GM18909 (cell line): Measurements from ENCODE around the gene ESR1.
"Not testable (repeated sequence)": the region's sequence is repeated elsewhere in the genome, so short reads cannot be mapped to it uniquely, and the experiment has no call there.

Source experiments
- ATAC-seq: cut with Tn5 transposase; IDR thresholded peaks from one replicate; pipeline ENCODE4 v1.9.1; 2021; ENCODE audit warnings: mild to moderate bottlenecking; ENCODE audit not compliant: unreplicated experiment, poor library complexity

ESR1 gene

DNA sequence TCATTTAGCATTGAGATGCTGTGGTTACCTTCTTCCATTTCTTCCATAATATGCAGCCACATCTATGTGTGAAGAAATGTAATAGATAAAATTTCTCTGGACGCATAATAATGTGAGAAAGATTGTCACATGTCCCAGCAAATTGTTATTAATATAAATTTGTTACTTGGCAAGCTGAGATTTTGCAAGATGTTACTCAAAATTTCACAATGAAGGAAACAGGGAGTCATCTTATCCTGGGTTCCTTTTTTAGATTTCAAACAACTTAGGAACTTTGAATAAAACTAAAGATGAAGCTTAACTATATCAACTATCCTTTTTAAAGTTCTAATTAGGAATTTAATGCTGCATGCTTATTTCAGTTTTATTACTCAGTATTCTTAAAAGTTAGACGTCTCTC lies 3.6 kb downstream of the ESR1 start:
- ATAC-seq: no peak

DNA sequence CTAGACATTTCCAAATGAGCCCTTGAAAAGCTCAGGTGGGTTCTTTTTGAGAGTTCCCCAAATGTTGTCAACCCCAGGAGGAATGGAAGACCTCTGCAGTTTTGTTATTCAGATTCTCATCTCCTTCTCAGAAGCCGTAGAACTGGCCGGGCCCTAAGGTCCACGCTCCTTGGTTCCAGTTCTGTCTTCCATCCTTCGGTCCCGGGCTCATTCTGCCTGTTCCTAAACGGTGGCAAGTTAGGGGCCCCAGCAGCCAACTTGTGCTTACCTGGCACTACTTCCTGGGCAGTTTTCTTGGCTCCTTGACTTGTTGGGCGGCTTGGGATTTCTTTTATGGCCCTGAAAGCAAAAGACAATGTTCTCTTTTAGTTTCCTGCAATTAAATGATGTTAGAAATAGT lies 6.4 kb downstream of the ESR1 start:
- ATAC-seq: no peak

DNA sequence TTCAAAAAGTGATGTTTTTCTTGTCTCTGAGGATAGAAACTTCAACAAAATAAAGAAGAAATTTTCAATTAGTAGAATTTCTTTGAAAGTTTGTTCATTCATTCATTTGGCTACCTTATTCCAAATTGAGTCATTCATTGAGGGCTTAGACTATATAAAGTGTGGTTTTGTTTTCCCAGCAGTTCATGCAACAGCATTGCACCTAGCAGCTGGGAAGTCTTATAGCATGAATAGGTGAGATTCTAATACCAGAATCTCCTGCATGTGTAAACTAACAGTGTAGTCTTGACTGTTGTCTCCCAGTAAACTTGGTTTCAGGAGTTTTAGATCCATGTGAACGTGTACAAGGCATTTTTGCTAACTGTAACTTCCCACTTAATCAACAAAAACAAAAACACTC lies 7.1 kb downstream of the ESR1 start:
- no peak for ATAC-seq

DNA sequence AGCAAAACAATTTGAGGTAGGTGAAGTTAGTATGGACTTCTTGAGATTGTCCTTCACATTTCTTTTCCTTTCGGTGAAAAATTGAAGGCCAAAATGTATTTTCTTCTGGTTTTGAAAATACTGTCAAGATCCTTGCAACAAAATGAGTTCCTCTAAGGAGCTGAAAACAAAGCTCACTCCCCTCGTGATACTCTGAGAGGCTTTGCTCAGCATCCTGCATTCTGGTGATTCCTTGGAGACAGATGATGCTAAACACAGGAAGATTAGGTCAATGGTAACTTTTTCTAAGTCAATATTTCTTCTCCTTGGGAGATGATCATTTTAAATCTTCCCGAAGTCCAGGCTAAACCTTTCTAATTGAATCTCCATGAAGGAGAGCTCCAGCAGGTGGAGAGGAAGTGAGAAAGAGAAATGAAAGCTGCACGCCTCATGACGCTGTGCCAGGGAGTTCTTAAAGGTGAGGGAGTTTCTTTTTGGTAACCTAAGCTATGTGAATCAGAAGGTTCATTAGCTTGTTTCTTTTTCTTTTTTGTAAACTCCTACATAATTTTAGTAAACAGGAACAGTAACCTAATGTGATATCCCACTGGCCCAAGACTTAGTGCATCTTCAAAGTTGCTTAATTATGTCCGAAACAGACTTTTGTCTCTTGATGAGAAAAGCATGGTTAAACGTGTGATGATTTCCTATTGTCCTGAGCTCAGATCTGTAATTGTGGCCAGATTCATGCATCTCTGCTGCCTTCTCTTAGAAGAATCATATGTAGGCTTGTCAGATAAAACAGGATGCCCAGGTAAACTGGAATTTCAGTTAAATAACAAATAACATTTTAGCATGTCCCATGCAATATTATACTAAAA lies 15.0 kb downstream of the ESR1 start:
- peak; percentile 99 for ATAC-seq

DNA sequence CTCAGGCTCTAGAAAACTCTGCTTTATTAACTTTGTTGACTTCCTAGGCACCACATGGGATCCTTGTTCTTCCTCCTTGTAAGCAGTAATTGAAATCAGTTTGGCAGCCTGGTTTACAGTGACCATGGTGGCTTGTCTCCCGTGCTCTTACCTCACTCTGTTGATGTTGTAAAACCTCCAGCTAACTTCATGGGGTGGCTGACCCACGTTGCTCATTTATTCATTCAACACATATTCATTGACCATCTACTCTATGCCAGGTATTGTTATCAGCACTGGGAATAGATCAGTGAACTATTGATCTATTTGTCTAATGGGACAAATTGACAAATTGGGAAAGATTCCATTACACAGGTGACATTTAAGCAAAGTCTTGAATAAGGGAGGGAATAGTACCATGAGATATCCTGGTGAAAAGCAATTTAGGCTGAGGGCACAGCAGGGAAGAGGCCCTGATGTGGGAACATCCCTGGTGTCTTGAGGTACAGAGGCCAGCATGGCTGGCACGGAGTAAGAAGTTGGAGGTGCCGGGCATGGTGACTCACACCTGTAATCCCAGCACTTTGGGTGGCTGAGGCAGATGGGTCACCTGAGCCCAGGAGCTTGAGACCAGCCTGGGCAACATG lies 19.1 kb downstream of the ESR1 start:
- ATAC-seq: no peak

DNA sequence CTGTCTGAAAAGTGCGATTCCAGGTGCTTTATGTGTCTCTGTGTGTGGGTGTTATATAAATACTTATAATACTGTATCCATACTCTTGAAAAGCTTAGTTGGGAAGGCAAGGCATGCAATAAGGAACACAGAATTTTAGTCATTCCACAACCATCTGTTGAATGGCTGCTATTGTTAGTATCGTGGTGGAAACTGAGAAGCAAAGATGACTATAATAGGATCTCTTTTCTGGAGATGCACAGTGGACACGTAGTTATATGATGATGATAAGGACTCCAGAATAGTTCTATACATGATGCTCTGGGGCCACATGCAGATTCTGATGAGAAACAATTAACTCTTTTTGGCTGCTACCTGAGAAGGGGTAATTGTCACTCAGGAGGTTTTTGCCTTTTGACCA lies 25.2 kb downstream of the ESR1 start:
- no peak for ATAC-seq

DNA sequence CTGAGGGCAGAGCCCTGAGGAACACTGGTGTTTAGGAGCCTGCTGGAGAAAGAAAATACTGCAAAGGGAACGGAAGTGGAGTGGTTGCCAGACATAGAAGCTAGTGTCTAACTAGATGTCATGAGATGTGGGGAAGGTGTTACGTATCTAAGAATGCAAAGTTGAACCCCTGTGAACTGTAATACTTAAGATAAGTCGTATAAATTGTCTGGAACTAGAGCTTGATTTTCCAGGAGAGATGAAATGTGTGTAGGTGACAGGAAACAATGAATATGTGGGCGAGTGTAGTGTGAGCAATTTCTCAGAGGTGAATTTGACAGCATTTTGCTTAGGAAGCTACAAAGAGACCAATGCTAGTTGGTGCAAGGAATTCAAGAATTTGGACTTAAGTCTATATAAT lies 27.9 kb downstream of the ESR1 start:
- no peak for ATAC-seq

DNA sequence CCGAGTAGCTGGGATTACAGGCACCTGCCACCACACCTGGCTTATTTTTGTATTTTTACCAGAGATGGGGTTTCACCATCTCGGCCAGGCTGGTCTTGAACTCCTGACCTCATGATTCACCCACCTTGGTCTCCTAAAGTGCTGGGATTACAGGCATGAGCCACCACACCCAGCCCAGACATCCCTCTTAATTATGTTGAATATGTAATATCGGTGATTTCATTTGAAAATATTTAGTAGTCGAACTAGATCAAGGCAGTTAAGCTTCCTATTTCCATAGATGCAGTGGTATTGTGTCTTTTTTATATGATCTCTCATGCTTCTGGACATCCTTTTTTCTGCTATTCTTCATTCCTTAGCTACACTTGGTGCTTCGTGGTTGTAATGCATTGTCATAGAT lies 29.7 kb downstream of the ESR1 start:
- ATAC-seq: no peak

DNA sequence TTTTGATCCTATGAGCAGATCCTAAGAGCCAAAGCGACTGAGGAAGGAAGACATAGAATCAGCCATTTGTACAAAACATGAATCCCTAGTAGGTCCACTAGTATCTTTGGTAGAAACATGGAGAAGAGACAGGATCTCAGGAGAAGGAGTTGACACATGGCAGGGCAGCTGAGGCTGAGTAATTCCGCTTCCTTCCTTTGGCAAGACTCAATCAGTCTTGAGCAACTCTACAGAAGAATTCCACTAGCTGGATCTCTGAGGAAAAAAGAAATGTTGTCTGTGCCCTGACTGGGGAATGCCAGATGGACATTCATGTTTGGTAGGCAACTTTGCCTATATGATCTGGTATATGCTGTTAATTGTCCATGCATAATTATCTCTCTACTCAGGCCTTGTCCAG lies 35.3 kb downstream of the ESR1 start:
- no peak for ATAC-seq

DNA sequence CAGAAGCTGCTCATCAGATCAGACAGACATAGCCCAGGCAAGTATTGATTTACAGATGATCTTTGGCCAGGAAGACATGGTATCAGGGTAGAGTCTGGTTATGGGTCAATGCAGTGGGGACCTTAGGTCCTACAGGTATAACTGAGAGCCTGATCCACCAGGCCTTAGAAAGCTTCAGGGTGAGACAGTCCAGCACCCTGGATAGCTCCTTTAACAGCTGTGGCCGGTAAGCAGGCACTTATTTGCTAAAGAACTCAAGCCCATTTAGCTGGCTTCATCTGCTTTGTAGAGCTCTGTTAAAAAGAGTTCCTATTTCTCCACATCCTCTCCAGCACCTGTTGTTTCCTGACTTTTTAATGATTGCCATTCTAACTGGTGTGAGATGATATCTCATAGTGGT lies 39.6 kb downstream of the ESR1 start:
- ATAC-seq: no peak

DNA sequence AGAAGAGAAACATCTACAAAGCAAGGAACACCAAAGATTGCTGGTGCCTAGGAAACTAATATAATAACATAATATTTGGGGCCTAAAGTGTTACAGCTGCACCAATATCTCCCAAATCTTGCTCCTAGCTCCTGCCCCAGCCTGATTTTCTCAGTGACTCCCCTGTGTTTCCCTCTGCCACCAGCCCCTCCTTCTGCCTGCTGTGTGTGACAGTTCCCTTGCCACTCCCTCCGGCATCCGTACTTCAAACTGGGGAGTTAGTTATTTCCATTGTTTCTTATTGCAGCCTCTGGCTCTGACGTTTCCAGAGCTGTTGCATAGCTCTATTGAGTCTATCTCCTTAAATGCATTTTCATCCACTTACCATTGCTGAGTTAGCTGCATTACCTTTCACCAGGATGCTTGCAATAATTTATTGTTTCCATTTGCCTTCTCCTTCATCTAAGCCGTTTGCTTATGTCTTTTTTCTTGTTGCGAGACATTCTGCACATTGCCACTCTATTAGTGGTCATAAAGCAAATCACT lies 43.1 kb downstream of the ESR1 start:
- ATAC-seq: no peak

DNA sequence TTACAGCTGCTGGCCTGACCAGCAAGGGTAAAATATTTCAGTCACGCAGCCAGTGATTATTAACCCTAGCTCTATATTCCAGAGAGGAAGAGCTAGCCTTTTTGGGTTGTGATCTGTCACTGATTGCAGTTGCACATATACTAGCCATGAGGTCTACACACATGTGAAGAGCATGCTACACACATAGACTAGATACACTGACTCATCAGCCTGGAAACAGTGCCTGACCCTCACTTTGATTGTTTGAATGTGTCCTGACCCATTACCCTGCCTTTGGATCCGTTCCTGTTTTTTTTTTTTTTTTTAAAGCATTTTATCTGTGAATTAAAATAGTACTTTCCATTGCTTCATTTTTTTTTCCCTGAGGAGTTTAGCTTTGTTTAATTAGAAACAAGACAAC lies 50.8 kb downstream of the ESR1 start:
- no peak for ATAC-seq

DNA sequence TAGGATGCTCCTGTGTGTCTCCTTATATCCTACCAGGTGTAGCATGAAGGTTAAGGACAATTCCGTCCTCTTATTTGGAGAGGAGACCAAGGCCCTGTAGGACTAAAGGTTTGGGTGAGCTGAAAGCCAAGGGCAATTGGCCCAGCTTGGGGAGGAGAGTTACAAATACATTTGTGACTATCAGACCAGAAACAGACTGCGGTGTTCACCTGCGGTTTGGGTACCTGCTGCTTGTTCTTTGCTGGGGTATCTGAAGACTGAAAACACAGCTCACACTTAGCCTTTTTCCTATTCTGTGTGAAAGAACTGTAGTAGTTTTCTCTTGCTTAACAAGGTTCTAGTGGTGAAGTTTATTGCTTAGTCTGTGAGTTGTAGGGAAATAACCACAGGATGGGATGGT lies 55.0 kb downstream of the ESR1 start:
- ATAC-seq: no peak

DNA sequence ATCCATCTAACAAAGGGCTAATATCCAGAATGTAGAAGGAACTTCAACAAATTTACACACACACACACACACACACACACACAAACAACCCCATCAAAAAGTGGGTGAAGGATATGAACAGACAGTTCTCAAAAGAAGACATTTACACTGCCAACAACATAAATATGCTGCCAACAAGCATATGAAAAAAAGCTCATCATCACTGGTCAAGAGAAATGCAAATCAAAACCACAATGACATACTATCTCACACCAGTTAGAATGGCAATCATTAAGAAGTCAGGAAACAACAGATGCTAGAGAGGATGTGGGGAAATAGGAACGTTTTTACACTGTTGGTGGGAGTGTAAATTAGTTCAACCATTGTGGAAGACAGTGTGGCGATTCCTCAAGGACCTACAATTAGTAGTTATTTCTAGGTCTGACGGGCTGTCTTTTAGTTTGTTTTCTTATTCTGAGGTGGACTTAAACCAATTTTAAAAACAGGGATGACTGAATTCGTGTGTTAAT lies 59.9 kb downstream of the ESR1 start:
- not testable (repeated sequence) for ATAC-seq

DNA sequence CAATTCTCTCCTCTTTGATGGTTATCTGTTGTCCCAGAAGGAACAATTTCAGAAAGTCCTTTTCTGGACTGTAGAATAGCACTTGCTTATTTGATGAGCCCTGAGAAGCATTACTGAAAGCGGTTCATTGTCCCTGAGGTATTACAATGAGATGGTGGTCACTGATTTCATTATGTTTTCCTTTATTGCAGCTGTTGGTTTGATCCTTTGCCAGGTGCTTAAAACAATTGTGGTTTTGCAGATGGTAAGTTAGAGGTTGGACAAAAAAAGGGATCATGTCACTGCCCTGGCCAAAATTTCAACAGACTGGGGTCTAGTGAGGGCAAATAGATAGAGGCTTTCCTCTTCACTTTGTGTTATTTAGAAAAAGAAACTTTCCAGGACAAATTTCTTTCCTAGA lies 61.9 kb downstream of the ESR1 start:
- no peak for ATAC-seq

DNA sequence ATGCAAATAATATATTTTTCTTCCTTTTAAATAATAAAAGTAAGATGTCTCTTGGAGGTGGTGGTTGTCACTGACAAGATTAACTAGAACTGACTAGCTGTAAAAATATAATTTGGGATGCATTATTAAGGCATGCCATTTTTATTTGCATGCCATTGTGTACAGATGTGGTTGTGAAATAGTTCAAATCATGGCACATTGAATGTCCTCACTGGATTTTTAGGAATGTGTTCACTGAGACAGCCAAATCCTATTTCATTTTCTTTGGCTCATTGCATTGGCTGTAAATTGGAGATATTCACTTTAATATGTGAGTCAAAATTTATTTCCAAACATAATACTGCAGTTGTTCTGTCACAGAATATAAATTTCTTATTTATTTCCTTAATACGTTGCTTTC lies 62.3 kb downstream of the ESR1 start:
- ATAC-seq: no peak

DNA sequence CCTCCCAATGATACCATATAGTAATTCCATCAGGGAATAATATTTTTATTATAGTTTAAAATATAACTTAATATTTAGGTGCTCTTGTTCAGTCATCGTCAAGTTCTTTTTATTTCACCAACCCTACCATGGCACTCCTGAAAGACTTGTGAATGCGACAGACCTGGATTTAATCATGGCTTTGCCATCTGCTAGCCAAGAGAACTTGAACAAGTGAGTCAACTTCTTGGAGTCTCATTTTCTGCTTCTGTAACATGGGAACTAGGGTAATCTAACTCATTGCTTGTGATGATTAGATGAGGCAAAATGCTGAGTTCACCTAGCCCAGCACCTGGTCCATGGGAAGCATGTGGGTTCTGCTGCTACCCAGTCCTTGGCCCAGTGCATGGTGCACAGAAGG lies 62.9 kb downstream of the ESR1 start:
- ATAC-seq: no peak

DNA sequence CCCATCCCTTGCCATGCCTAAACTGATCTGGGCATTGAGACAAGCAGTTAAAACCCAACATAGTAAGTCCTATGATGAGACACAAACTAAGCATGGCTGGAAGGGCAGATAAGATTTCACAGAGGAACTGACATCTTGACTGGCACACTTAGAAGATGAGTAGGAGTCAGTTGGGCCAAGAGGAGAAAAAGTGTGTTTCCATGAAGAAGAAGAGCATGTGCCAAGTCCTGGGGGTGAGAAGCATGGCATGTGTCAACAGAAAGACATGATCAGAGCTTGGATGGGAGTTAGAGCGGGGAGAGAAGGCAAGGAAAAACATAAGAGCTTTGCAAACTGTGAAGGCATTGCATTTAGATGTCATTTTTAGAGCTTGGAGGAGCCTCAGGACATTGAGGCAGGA lies 68.0 kb downstream of the ESR1 start:
- ATAC-seq: no peak

DNA sequence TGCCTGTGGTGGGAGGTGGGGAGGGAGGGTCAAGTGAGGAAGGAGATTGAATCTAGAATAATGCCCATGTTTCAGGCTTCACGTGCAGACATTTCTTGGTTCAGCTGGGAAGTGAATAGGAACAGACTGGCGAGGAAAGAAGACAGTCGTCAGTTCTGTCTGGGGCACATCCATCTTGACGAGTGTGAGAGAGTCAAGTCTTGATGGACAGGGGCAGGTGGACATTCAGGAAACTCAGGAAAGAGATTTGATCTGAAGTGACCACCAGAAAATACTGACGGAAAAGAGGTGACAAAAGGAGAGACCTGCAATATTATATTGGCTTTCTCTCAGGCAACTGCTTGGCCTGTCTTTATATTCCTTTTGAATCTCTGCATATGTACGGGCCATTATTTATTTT lies 68.6 kb downstream of the ESR1 start:
- ATAC-seq: no peak

DNA sequence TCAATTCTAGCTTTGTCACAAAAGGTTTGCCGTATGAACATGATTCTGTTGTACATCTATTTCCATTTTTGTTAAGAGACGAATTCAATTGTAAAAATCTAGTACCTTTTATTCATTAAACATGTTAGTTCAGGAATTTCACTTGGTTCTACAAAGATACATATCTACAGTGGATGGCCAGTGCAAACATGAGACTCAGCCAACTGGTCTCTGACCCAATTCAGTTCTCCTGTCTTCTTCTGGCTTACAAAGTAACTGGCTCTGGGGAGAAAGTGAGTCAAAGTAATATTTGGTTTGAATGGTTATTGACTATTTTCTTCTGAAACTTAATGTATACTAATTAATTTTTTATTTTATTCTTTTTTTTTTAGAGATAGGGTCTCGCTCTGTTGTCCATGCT lies 70.0 kb downstream of the ESR1 start:
- no peak for ATAC-seq

DNA sequence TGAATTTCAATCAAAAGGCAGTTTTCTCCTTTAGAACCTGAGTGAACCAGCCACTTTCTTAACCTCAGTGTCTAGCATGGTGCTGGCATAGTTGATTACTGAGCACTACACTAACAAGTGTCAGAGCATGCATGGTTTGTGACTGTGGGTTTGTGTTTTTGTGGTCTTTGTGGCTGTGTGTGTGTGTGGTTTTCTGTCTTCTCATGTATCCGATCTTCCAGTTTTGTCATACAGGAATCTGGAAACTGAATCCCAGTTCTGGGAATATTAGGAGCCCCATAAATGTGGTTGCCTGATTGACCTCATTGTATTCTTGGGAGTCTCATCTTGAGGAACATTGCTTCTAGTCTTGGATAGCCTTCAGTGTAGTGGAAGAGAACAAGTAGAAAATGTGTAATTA lies 73.7 kb downstream of the ESR1 start:
- no peak for ATAC-seq

DNA sequence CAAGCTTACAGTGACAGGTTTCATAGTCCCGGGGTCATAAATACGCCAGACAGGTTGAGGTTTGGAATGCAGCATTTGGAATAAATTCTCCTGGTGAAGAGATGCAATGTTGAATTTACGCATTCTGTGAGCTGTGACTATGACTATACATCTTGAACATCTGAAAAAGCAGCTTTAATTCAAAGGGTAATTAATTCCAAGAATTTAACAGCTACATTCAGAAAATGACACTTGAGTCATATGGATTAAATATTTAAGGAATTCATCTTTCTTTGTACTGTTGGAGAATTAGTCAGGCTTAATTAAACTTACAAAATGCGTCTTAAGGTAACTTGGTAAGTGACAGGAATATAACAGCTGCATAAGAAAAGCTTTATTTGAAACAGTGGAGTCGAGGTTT lies 74.7 kb downstream of the ESR1 start:
- ATAC-seq: no peak
